GM19468 (cell line): ENCODE results near the gene IL17B.

Experiments
- ATAC-seq: cut with Tn5 transposase; IDR thresholded peaks from one replicate; pipeline ENCODE4 v1.9.1; 2021; ENCODE audit warnings: mild to moderate bottlenecking, moderate library complexity, moderate number of reproducible peaks; ENCODE audit not compliant: unreplicated experiment; ENCODE audit errors: extremely low read depth

IL17B gene

GRCh38 chr5:149381261-149381985 lies 2.3 kb upstream of the IL17B start:
- no peak for ATAC-seq

- no peak for ATAC-seq
Observed at GRCh38 chr5:149380466-149381121, 1.5 kb upstream of the IL17B start.

- no peak for ATAC-seq
Observed at GRCh38 chr5:149379818-149380374, 804 bp upstream of the IL17B start.

GRCh38 chr5:149378241-149378820 lies 761 bp downstream of the IL17B start:
- no peak for ATAC-seq

- ATAC-seq: no peak
Observed at GRCh38 chr5:149376711-149377447, 2.2 kb downstream of the IL17B start.

GRCh38 chr5:149376104-149376503 lies 3.0 kb downstream of the IL17B start:
- no peak for ATAC-seq

- ATAC-seq: no peak
Observed at GRCh38 chr5:149375434-149375833, 3.7 kb downstream of the IL17B start.

GRCh38 chr5:149374801-149375200 lies 4.3 kb downstream of the IL17B start:
- ATAC-seq: no peak

- no peak for ATAC-seq
Observed at GRCh38 chr5:149374303-149374702, 4.8 kb downstream of the IL17B start.

GRCh38 chr5:149372932-149373331 lies 6.2 kb downstream of the IL17B start:
- ATAC-seq: no peak

- no peak for ATAC-seq
Observed at GRCh38 chr5:149372076-149372795, 6.9 kb downstream of the IL17B start.

- ATAC-seq: peak; percentile 71
Observed at GRCh38 chr5:149371296-149371962, 7.7 kb downstream of the IL17B start.

GRCh38 chr5:149370878-149371277 lies 8.2 kb downstream of the IL17B start:
- ATAC-seq: no peak

- no peak for ATAC-seq
Observed at GRCh38 chr5:149367972-149368645, 11.0 kb downstream of the IL17B start.

GRCh38 chr5:149367249-149367971 lies 11.7 kb downstream of the IL17B start:
- peak; percentile 41 for ATAC-seq

GRCh38 chr5:149366169-149366729 lies 12.8 kb downstream of the IL17B start:
- no peak for ATAC-seq

- no peak for ATAC-seq
Observed at GRCh38 chr5:149365418-149365817, 13.7 kb downstream of the IL17B start.

GRCh38 chr5:149364719-149365118 lies 14.4 kb downstream of the IL17B start:
- no peak for ATAC-seq
